HepG2 (cell line): Measurements from ENCODE around the gene BICRAL. TPM values are rescaled to one million over a fixed set of nuclear protein-coding genes. Genes with fewer than 3 reads are reported as not detected.
A peak's percentile ranks its signal among the peaks of the same experiment; 100 is the strongest.

ENCODE experiments used
- FIP1L1 ChIP-seq: fragments of 200-400 bp; formaldehyde crosslinking; IDR thresholded peaks from 2 replicates; pipeline ENCODE4 v1.6.1; 2018; ENCODE audit warnings: low read depth, mild to moderate bottlenecking, low read length, moderate library complexity, borderline replicate concordance; ENCODE audit not compliant: insufficient read depth
- FOXA3 ChIP-seq: IDR thresholded peaks from 2 replicates; pipeline ENCODE4 v1.6.1; 2016; ENCODE audit warnings: missing genetic modification reagents, missing compliant biosample characterization
- FOXO1 ChIP-seq: sonication (generic); formaldehyde crosslinking; IDR thresholded peaks from 2 replicates; pipeline ENCODE4 v1.4.0; 2020; ENCODE audit warnings: missing genetic modification reagents
- GABPA ChIP-seq, 2 experiments: IDR thresholded peaks; 2 replicates each; pipeline ENCODE4 v1.6.1; 2011 to 2016; ENCODE audit warnings: low read depth in 2 of 2, low read length in 1 of 2, missing biosample characterization in 1 of 2, missing genetic modification characterization in 1 of 2
- HMG20A ChIP-seq: IDR thresholded peaks from 2 replicates; pipeline ENCODE4 v1.6.1; 2016; ENCODE audit warnings: borderline replicate concordance
- HNRNPK ChIP-seq: fragments of 200-400 bp; formaldehyde crosslinking; IDR thresholded peaks from 2 replicates; pipeline ENCODE4 v1.6.1; 2018; ENCODE audit warnings: low read length, low read depth, moderate library complexity, mild to moderate bottlenecking; ENCODE audit not compliant: poor library complexity, severe bottlenecking
- KAT2B ChIP-seq: fragments of 150-350 bp; IDR thresholded peaks from 2 replicates; pipeline ENCODE4 v1.6.1; 2014; ENCODE audit warnings: low read depth, low read length, borderline replicate concordance
- MTF2 ChIP-seq: sonication (generic); formaldehyde crosslinking; IDR thresholded peaks from 2 replicates; pipeline ENCODE4 v1.5.0; 2020; ENCODE audit warnings: missing genetic modification reagents, borderline replicate concordance
- PAX8 ChIP-seq: sonication (generic); formaldehyde crosslinking; IDR thresholded peaks from 2 replicates; pipeline ENCODE4 v1.8.0; 2022; ENCODE audit warnings: mild to moderate bottlenecking, missing genetic modification reagents, borderline replicate concordance
- SMC3 ChIP-seq: IDR thresholded peaks from 2 replicates; pipeline ENCODE4 v1.6.1; 2011; ENCODE audit warnings: low read length, improper control_type of control experiment
- SOX13 ChIP-seq, 3 experiments: fragments of 450-650 bp in 1 of 3; sonication (generic) in 1 of 3; formaldehyde crosslinking in 1 of 3; IDR thresholded peaks in 2 of 3; conservative IDR thresholded peaks in 1 of 3; 2 replicates each; pipeline versions ENCODE4 v1.5.0 to v1.6.1; 2016 to 2020; ENCODE audit warnings: antibody characterized with exemption in 1 of 3, mild to moderate bottlenecking in 1 of 3, missing compliant biosample characterization in 1 of 3, missing genetic modification reagents in 1 of 3, moderate library complexity in 1 of 3
- TBP ChIP-seq: sonication (generic); formaldehyde crosslinking; IDR thresholded peaks from 2 replicates; pipeline ENCODE4 v1.5.0; 2020; ENCODE audit warnings: missing genetic modification reagents
- YEATS4 ChIP-seq: sonication (generic); formaldehyde crosslinking; IDR thresholded peaks from 2 replicates; pipeline ENCODE4 v1.4.0; 2020; ENCODE audit warnings: missing genetic modification reagents, borderline replicate concordance
- ZFY ChIP-seq: sonication (generic); formaldehyde crosslinking; IDR thresholded peaks from 2 replicates; pipeline ENCODE4 v1.4.0; 2020; ENCODE audit warnings: missing genetic modification reagents
- ZNF264 ChIP-seq: sonication (generic); formaldehyde crosslinking; IDR thresholded peaks from 2 replicates; pipeline ENCODE4 v1.4.0; 2020; ENCODE audit warnings: missing genetic modification reagents
- ZNF343 ChIP-seq: sonication (generic); formaldehyde crosslinking; IDR thresholded peaks from 2 replicates; pipeline ENCODE4 v1.4.0; 2020; ENCODE audit warnings: mild to moderate bottlenecking, missing genetic modification reagents
- ZNF572 ChIP-seq: sonication (generic); formaldehyde crosslinking; IDR thresholded peaks from 2 replicates; pipeline ENCODE4 v1.5.1; 2020; ENCODE audit warnings: mild to moderate bottlenecking, missing genetic modification reagents
- ZNF670 ChIP-seq: sonication (generic); formaldehyde crosslinking; IDR thresholded peaks from 2 replicates; pipeline ENCODE4 v1.8.0; 2022; ENCODE audit warnings: mild to moderate bottlenecking, missing genetic modification reagents, borderline replicate concordance
- polyA plus RNA-seq, 8 experiments: library from polyadenylated mRNA; depleted of rRNA in 3 of 8; stranded (reverse) in 7 of 8; unstranded in 1 of 8; fragments of >200 nt; fragmentation: Illumina TruSeq in 4 of 8; extraction: Trizol in 4 of 8; gene quantifications; 2 replicates each; pipeline versions ENCODE4 v1.2.1 to v1.2.3, GENCODE V29; 2011 to 2016; ENCODE audit warnings: low read depth in 4 of 8, missing spikeins in 1 of 8, mixed read lengths in 1 of 8; ENCODE audit not compliant: insufficient read depth in 1 of 8
- total RNA-seq, 5 experiments: library from RNA; depleted of rRNA; stranded (reverse); fragments of >200 nt; fragmentation: Illumina TruSeq; extraction: Trizol; gene quantifications; 2 replicates each; pipeline ENCODE4 v1.2.3, GENCODE V29; 2016; ENCODE audit warnings: low read depth in 1 of 5
- TF ChIP-seq, protein P1 (sequence below): sonication (generic); formaldehyde crosslinking; IDR thresholded peaks from 2 replicates; pipeline ENCODE4 v1.4.0; 2020; ENCODE audit warnings: missing genetic modification reagents
- TF ChIP-seq, protein P2 (sequence below): sonication (generic); formaldehyde crosslinking; IDR thresholded peaks from 2 replicates; pipeline ENCODE4 v1.4.0; 2020; ENCODE audit warnings: mild to moderate bottlenecking, missing genetic modification reagents, borderline replicate concordance
- TF ChIP-seq, protein P3 (sequence below): IDR thresholded peaks from 2 replicates; pipeline ENCODE4 v1.6.1; 2016; ENCODE audit warnings: low read depth, borderline replicate concordance

The BICRAL gene
- total and polyA plus RNA-seq, 2 of the 13 experiments (the other 11 are each of a cell fraction or from before 2014, with no cell fraction given), result 5.0 to 13.5 TPM

DNA sequence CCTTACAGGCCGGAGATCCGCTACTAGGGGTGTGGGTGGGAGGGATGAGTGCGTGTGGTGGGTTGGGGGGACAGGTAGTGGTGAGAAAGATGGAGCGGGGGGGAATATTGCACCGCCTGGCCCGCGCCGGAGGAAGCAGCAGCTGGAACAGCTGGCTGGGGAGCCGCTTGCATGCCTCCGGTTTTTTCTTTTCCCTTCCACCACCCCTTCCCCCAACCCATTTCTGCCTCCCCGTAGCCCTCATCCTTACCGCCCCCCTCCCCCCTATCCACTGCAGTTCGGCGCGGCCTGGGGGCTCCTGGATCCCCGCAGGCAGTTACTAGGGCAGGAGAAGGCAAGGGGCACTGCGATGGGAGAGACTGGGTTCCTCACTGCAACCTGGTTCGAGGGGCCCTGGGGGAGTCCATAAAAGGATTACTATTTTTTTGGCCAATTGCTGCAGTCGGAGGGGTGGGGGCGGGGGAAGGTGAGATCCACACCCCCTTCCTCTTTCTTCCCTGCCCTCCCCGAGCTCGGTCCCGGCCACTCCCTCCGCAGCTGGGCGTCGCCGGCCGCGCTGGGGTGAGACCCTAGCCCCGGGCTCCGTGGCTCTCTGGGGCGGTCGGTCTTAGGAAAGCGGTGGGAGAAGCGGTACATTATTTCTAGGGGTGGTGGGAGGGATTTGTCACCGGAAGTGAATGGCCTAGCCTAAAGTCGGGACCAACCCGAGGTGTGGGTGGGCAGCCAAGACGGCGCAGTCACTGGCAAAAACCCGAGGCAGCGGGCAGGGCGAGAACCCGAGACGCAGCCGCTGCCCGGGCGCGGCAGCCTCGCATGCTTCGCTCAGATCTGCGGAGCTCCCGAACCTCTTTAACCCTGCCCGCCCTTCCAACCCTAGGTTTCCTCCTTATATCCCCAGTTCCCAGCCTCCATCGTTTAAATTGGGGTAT lies 35.1 kb upstream of the BICRAL start (continued):
- TF ChIP-seq GABPA (IDR thresholded peaks at IDR 0.05; ENCODE audit: low read depth, low read length) (peak; percentile 57), GABPA (CRISPR knock-in tag; IDR thresholded peaks at IDR 0.05; ENCODE audit: low read depth) (peak; percentile 89), ZNF264 (CRISPR knock-in tag) (no peak), ZNF572 (CRISPR knock-in tag) (0 out of 2 replicates have a peak, but pooled peaks have one; percentile 71), ZNF343 (CRISPR knock-in tag) (peak; percentile 95), TBP (CRISPR knock-in tag) (no peak), SMC3 (no peak), FOXO1 (CRISPR knock-in tag) (no peak; the same call in 1 of the 2 replicates), PAX8 (0 out of 2 replicates have a peak, but pooled peaks have one; percentile 50), ZFY (CRISPR knock-in tag) (peak; percentile 72), HMG20A (CRISPR knock-in tag) (no peak; the same call in 1 of the 2 replicates), ZNF670 (CRISPR knock-in tag) (no peak), HNRNPK (peak; percentile 95), FOXA3 (CRISPR knock-in tag) (peak; percentile 53; the same call in 1 of the 2 replicates), MTF2 (CRISPR knock-in tag) (peak; percentile 61; the same call in 1 of the 2 replicates), YEATS4 (CRISPR knock-in tag) (peak; percentile 64; the same call in 1 of the 2 replicates), SOX13 (IDR thresholded peaks at IDR 0.05) (no peak; the same call in none of the 2 replicates), SOX13 (CRISPR knock-in tag; conservative IDR thresholded peaks at IDR 0.05 in 1 of 2, IDR thresholded peaks at IDR 0.05 in 1 of 2) (peak in 1 of 2 experiments; percentile 71; a peak in 2 of 4 replicates), KAT2B (no peak), FIP1L1 (no peak)
- TF ChIP-seq, protein P1, sequence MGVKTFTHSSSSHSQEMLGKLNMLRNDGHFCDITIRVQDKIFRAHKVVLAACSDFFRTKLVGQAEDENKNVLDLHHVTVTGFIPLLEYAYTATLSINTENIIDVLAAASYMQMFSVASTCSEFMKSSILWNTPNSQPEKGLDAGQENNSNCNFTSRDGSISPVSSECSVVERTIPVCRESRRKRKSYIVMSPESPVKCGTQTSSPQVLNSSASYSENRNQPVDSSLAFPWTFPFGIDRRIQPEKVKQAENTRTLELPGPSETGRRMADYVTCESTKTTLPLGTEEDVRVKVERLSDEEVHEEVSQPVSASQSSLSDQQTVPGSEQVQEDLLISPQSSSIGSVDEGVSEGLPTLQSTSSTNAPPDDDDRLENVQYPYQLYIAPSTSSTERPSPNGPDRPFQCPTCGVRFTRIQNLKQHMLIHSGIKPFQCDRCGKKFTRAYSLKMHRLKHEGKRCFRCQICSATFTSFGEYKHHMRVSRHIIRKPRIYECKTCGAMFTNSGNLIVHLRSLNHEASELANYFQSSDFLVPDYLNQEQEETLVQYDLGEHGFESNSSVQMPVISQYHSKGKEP (CRISPR knock-in tag), result no peak
- TF ChIP-seq, protein P2, sequence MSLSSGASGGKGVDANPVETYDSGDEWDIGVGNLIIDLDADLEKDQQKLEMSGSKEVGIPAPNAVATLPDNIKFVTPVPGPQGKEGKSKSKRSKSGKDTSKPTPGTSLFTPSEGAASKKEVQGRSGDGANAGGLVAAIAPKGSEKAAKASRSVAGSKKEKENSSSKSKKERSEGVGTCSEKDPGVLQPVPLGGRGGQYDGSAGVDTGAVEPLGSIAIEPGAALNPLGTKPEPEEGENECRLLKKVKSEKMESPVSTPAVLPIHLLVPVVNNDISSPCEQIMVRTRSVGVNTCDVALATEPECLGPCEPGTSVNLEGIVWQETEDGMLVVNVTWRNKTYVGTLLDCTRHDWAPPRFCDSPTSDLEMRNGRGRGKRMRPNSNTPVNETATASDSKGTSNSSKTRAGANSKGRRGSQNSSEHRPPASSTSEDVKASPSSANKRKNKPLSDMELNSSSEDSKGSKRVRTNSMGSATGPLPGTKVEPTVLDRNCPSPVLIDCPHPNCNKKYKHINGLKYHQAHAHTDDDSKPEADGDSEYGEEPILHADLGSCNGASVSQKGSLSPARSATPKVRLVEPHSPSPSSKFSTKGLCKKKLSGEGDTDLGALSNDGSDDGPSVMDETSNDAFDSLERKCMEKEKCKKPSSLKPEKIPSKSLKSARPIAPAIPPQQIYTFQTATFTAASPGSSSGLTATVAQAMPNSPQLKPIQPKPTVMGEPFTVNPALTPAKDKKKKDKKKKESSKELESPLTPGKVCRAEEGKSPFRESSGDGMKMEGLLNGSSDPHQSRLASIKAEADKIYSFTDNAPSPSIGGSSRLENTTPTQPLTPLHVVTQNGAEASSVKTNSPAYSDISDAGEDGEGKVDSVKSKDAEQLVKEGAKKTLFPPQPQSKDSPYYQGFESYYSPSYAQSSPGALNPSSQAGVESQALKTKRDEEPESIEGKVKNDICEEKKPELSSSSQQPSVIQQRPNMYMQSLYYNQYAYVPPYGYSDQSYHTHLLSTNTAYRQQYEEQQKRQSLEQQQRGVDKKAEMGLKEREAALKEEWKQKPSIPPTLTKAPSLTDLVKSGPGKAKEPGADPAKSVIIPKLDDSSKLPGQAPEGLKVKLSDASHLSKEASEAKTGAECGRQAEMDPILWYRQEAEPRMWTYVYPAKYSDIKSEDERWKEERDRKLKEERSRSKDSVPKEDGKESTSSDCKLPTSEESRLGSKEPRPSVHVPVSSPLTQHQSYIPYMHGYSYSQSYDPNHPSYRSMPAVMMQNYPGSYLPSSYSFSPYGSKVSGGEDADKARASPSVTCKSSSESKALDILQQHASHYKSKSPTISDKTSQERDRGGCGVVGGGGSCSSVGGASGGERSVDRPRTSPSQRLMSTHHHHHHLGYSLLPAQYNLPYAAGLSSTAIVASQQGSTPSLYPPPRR (CRISPR knock-in tag), result peak; percentile 69; the same call in 1 of the 2 replicates
- TF ChIP-seq, protein P3, sequence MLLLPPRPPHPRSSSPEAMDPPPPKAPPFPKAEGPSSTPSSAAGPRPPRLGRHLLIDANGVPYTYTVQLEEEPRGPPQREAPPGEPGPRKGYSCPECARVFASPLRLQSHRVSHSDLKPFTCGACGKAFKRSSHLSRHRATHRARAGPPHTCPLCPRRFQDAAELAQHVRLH (CRISPR knock-in tag), result no peak
